HS-27A (cell line): Measurements from ENCODE around the gene HACE1.
"Not testable (repeated sequence)": the region's sequence is repeated elsewhere in the genome, so short reads cannot be mapped to it uniquely, and the experiment has no call there.

Source experiments
- DNase-seq: peaks from one replicate; pipeline ENCODE4 v3.0.0-alpha.2; 2012; ENCODE audit warnings: low read depth, missing footprints

HACE1 gene

GRCh38 chr6:104737567-104737966 is 122.2 kb downstream of the HACE1 start:
- DNase-seq: not testable (repeated sequence)

GRCh38 chr6:104736545-104736944 is 123.2 kb downstream of the HACE1 start:
- no peak for DNase-seq

- DNase-seq: no peak
Observed at GRCh38 chr6:104730450-104730849, 129.3 kb downstream of the HACE1 start.

GRCh38 chr6:104729433-104729832 is 130.3 kb downstream of the HACE1 start:
- no peak for DNase-seq

- DNase-seq: no peak
Observed at GRCh38 chr6:104728448-104728847, 131.3 kb downstream of the HACE1 start.

GRCh38 chr6:104718672-104719071 is 141.0 kb downstream of the HACE1 start:
- DNase-seq: no peak

GRCh38 chr6:104716858-104717257 is 142.9 kb downstream of the HACE1 start:
- no peak for DNase-seq

- no peak for DNase-seq
Observed at GRCh38 chr6:104714796-104715195, 144.9 kb downstream of the HACE1 start.

GRCh38 chr6:104713982-104714381 is 145.7 kb downstream of the HACE1 start:
- no peak for DNase-seq

- no peak for DNase-seq
Observed at GRCh38 chr6:104711371-104711770, 148.3 kb downstream of the HACE1 start.

GRCh38 chr6:104710543-104711335 is 149.0 kb downstream of the HACE1 start:
- no peak for DNase-seq

GRCh38 chr6:104705916-104706442 is 153.7 kb downstream of the HACE1 start:
- no peak for DNase-seq

GRCh38 chr6:104705095-104705707 is 154.5 kb downstream of the HACE1 start:
- no peak for DNase-seq

GRCh38 chr6:104704191-104704590 is 155.5 kb downstream of the HACE1 start:
- DNase-seq: no peak

- no peak for DNase-seq
Observed at GRCh38 chr6:104702126-104702841, 157.4 kb downstream of the HACE1 start.

- no peak for DNase-seq
Observed at GRCh38 chr6:104700371-104701185, 159.1 kb downstream of the HACE1 start.

- DNase-seq: no peak
Observed at GRCh38 chr6:104699593-104700329, 160.0 kb downstream of the HACE1 start.

GRCh38 chr6:104698979-104699378 is 160.7 kb downstream of the HACE1 start:
- no peak for DNase-seq

GRCh38 chr6:104692008-104692407 is 167.7 kb downstream of the HACE1 start:
- DNase-seq: no peak

GRCh38 chr6:104689551-104690205 is 170.0 kb downstream of the HACE1 start:
- no peak for DNase-seq
